HepG2 (cell line): ENCODE results near the gene CDX2. TPM values are rescaled to one million over a fixed set of nuclear protein-coding genes. Genes with fewer than 3 reads are reported as not detected.
A peak's percentile ranks its signal among the peaks of the same experiment; 100 is the strongest.

ENCODE experiments used
- CBX2 ChIP-seq, 2 experiments: fragments of 200-600 bp in 1 of 2; sonication (generic); formaldehyde crosslinking in 1 of 2; IDR thresholded peaks; 2 replicates each; pipeline versions ENCODE4 v1.7.0 to v1.8.1; 2018 to 2022; ENCODE audit warnings: low read depth in 2 of 2, low read length in 1 of 2, mild to moderate bottlenecking in 1 of 2, missing genetic modification reagents in 1 of 2
- FLYWCH1 ChIP-seq: sonication (generic); formaldehyde crosslinking; IDR thresholded peaks from 2 replicates; pipeline ENCODE4 v1.8.1; 2023; ENCODE audit warnings: mild to moderate bottlenecking, missing genetic modification reagents
- GATA4 ChIP-seq: sonication (generic); IDR thresholded peaks from 2 replicates; pipeline ENCODE4 v1.6.1; 2016; ENCODE audit warnings: antibody characterized with exemption, low read depth, borderline replicate concordance
- GPN1 ChIP-seq: sonication (generic); formaldehyde crosslinking; IDR thresholded peaks from 2 replicates; pipeline ENCODE4 v1.5.1; 2020; ENCODE audit warnings: missing genetic modification reagents, borderline replicate concordance
- HNF4G ChIP-seq, 2 experiments: sonication (generic) in 1 of 2; formaldehyde crosslinking in 1 of 2; IDR thresholded peaks; 2 replicates each; pipeline versions ENCODE4 v1.4.0 to v1.6.1; 2011 to 2020; ENCODE audit warnings: borderline replicate concordance in 2 of 2, low read depth in 2 of 2, mild to moderate bottlenecking in 2 of 2, low read length in 1 of 2, missing genetic modification reagents in 1 of 2, moderate library complexity in 1 of 2
- JUND ChIP-seq: sonication (generic); formaldehyde crosslinking; IDR thresholded peaks from 2 replicates; pipeline ENCODE4 v1.8.0; 2022; ENCODE audit warnings: mild to moderate bottlenecking, missing genetic modification reagents
- MBD4 ChIP-seq: IDR thresholded peaks from 2 replicates; pipeline ENCODE4 v1.6.1; 2012; ENCODE audit warnings: low read length, inconsistent platforms, borderline replicate concordance
- RFX3 ChIP-seq: IDR thresholded peaks from 2 replicates; pipeline ENCODE4 v1.6.1; 2016; ENCODE audit warnings: missing biosample characterization, missing genetic modification reagents
- SOX6 ChIP-seq, 2 experiments: fragments of 450-650 bp in 1 of 2; sonication (generic) in 1 of 2; formaldehyde crosslinking in 1 of 2; IDR thresholded peaks; 2 replicates each; pipeline versions ENCODE4 v1.4.0 to v1.6.1; 2017 to 2020; ENCODE audit warnings: antibody characterized with exemption in 1 of 2, mild to moderate bottlenecking in 1 of 2, missing genetic modification reagents in 1 of 2
- TBX2 ChIP-seq: sonication (generic); formaldehyde crosslinking; IDR thresholded peaks from 2 replicates; pipeline ENCODE4 v1.5.0; 2020; ENCODE audit warnings: missing genetic modification reagents, mild to moderate bottlenecking, borderline replicate concordance
- ZNF235 ChIP-seq: sonication (generic); formaldehyde crosslinking; IDR thresholded peaks from 2 replicates; pipeline ENCODE4 v1.8.1; 2023; ENCODE audit warnings: mild to moderate bottlenecking, missing genetic modification reagents, borderline replicate concordance
- polyA plus RNA-seq, 8 experiments: library from polyadenylated mRNA; depleted of rRNA in 3 of 8; stranded (reverse) in 7 of 8; unstranded in 1 of 8; fragments of >200 nt; fragmentation: Illumina TruSeq in 4 of 8; extraction: Trizol in 4 of 8; gene quantifications; 2 replicates each; pipeline versions ENCODE4 v1.2.1 to v1.2.3, GENCODE V29; 2011 to 2016; ENCODE audit warnings: low read depth in 4 of 8, missing spikeins in 1 of 8, mixed read lengths in 1 of 8; ENCODE audit not compliant: insufficient read depth in 1 of 8
- total RNA-seq, 5 experiments: library from RNA; depleted of rRNA; stranded (reverse); fragments of >200 nt; fragmentation: Illumina TruSeq; extraction: Trizol; gene quantifications; 2 replicates each; pipeline ENCODE4 v1.2.3, GENCODE V29; 2016; ENCODE audit warnings: low read depth in 1 of 5
- TF ChIP-seq, protein P1 (sequence below): sonication (generic); formaldehyde crosslinking; IDR thresholded peaks from 2 replicates; pipeline ENCODE4 v1.5.1; 2020; ENCODE audit warnings: mild to moderate bottlenecking, missing genetic modification reagents, moderate library complexity
- TF ChIP-seq, protein P2 (sequence below): conservative IDR thresholded peaks from 2 replicates; pipeline ENCODE4 v1.6.1; 2018; ENCODE audit warnings: missing genetic modification reagents
- TF ChIP-seq, protein P3 (sequence below): sonication (generic); formaldehyde crosslinking; conservative IDR thresholded peaks from 2 replicates; pipeline ENCODE4 v1.4.0; 2020; ENCODE audit warnings: mild to moderate bottlenecking, missing genetic modification reagents, moderate library complexity
- TF ChIP-seq, protein P4 (sequence below): sonication (generic); formaldehyde crosslinking; IDR thresholded peaks from 2 replicates; pipeline ENCODE4 v1.4.0; 2020; ENCODE audit warnings: missing genetic modification reagents

The CDX2 gene
- total and polyA plus RNA-seq, 2 of the 13 experiments (the other 11 are each of a cell fraction or from before 2014, with no cell fraction given): 0.04 TPM; not detected in 1

DNA sequence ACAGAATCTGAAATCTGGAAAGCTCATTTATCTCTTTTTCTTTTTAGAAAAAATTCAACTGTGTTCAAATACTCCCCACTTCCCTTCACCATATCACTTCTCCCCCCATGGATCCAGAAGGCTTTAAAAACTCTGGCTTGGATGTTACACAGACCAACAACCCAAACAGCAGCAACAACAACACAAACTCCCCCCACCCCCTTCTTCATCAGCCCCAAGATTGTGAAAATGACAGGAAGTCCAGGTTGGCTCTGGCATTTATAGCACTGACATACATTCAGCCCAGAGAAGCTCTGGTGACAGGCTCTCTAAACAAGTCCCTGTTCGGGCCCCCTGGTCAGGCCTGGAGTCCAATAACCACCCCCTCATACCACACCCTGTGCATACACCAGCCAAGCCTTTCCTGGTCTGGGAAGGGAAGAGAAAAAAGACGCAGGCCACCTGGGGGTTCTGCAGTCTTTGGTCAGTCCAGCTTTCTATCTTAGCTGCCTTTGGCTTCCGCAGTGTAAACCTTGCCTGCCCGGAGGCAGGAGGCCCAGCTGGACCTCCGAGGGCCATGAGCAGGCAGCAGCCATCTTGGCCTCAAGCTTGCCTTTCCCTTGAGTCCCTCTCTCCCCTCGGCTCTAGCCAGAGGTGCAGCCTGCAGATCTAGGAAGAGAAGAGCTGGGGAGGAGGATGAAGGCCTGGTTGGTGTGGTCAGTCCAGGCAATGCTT lies 6.8 kb downstream of the CDX2 start (continued):
- TF ChIP-seq JUND (CRISPR knock-in tag) (no peak), MBD4 (no peak), GPN1 (no peak), RFX3 (CRISPR knock-in tag) (no peak), GATA4 (no peak), FLYWCH1 (CRISPR knock-in tag) (no peak), CBX2 (IDR thresholded peaks at IDR 0.05; ENCODE audit: low read depth, low read length) (0 out of 2 replicates have a peak, but pooled peaks have one; percentile 61), CBX2 (CRISPR knock-in tag; IDR thresholded peaks at IDR 0.05; ENCODE audit: low read depth) (no peak), HNF4G (IDR thresholded peaks at IDR 0.05; ENCODE audit: borderline replicate concordance, low read depth, low read length) (peak; percentile 30; the same call in 1 of the 2 replicates), HNF4G (CRISPR knock-in tag; IDR thresholded peaks at IDR 0.05; ENCODE audit: borderline replicate concordance, low read depth) (no peak), SOX6 (IDR thresholded peaks at IDR 0.05) (no peak), SOX6 (CRISPR knock-in tag; IDR thresholded peaks at IDR 0.05) (no peak), TBX2 (CRISPR knock-in tag) (0 out of 2 replicates have a peak, but pooled peaks have one; percentile 33), ZNF235 (CRISPR knock-in tag) (no peak)
- TF ChIP-seq, protein P1, sequence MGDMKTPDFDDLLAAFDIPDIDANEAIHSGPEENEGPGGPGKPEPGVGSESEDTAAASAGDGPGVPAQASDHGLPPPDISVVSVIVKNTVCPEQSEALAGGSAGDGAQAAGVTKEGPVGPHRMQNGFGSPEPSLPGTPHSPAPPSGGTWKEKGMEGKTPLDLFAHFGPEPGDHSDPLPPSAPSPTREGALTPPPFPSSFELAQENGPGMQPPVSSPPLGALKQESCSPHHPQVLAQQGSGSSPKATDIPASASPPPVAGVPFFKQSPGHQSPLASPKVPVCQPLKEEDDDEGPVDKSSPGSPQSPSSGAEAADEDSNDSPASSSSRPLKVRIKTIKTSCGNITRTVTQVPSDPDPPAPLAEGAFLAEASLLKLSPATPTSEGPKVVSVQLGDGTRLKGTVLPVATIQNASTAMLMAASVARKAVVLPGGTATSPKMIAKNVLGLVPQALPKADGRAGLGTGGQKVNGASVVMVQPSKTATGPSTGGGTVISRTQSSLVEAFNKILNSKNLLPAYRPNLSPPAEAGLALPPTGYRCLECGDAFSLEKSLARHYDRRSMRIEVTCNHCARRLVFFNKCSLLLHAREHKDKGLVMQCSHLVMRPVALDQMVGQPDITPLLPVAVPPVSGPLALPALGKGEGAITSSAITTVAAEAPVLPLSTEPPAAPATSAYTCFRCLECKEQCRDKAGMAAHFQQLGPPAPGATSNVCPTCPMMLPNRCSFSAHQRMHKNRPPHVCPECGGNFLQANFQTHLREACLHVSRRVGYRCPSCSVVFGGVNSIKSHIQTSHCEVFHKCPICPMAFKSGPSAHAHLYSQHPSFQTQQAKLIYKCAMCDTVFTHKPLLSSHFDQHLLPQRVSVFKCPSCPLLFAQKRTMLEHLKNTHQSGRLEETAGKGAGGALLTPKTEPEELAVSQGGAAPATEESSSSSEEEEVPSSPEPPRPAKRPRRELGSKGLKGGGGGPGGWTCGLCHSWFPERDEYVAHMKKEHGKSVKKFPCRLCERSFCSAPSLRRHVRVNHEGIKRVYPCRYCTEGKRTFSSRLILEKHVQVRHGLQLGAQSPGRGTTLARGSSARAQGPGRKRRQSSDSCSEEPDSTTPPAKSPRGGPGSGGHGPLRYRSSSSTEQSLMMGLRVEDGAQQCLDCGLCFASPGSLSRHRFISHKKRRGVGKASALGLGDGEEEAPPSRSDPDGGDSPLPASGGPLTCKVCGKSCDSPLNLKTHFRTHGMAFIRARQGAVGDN (CRISPR knock-in tag): peak; percentile 68
- TF ChIP-seq, protein P2, sequence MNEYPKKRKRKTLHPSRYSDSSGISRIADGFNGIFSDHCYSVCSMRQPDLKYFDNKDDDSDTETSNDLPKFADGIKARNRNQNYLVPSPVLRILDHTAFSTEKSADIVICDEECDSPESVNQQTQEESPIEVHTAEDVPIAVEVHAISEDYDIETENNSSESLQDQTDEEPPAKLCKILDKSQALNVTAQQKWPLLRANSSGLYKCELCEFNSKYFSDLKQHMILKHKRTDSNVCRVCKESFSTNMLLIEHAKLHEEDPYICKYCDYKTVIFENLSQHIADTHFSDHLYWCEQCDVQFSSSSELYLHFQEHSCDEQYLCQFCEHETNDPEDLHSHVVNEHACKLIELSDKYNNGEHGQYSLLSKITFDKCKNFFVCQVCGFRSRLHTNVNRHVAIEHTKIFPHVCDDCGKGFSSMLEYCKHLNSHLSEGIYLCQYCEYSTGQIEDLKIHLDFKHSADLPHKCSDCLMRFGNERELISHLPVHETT: no peak
- TF ChIP-seq, protein P3, sequence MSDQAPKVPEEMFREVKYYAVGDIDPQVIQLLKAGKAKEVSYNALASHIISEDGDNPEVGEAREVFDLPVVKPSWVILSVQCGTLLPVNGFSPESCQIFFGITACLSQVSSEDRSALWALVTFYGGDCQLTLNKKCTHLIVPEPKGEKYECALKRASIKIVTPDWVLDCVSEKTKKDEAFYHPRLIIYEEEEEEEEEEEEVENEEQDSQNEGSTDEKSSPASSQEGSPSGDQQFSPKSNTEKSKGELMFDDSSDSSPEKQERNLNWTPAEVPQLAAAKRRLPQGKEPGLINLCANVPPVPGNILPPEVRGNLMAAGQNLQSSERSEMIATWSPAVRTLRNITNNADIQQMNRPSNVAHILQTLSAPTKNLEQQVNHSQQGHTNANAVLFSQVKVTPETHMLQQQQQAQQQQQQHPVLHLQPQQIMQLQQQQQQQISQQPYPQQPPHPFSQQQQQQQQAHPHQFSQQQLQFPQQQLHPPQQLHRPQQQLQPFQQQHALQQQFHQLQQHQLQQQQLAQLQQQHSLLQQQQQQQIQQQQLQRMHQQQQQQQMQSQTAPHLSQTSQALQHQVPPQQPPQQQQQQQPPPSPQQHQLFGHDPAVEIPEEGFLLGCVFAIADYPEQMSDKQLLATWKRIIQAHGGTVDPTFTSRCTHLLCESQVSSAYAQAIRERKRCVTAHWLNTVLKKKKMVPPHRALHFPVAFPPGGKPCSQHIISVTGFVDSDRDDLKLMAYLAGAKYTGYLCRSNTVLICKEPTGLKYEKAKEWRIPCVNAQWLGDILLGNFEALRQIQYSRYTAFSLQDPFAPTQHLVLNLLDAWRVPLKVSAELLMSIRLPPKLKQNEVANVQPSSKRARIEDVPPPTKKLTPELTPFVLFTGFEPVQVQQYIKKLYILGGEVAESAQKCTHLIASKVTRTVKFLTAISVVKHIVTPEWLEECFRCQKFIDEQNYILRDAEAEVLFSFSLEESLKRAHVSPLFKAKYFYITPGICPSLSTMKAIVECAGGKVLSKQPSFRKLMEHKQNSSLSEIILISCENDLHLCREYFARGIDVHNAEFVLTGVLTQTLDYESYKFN (CRISPR knock-in tag): peak; percentile 44
- TF ChIP-seq, protein P4, sequence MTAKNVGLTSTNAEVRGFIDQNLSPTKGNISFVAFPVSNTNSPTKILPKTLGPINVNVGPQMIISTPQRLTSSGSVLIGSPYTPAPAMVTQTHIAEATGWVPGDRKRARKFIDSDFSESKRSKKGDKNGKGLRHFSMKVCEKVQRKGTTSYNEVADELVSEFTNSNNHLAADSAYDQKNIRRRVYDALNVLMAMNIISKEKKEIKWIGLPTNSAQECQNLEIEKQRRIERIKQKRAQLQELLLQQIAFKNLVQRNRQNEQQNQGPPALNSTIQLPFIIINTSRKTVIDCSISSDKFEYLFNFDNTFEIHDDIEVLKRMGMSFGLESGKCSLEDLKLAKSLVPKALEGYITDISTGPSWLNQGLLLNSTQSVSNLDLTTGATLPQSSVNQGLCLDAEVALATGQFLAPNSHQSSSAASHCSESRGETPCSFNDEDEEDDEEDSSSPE (CRISPR knock-in tag): no peak
